Gastroesophageal sphincter (tissue), 3 donors: ENCODE results near the gene GPBP1.

ENCODE experiments used
- EP300 ChIP-seq: sonication (generic); formaldehyde crosslinking; IDR thresholded peaks from one replicate; pipeline ENCODE4 v1.6.1; 2017; ENCODE audit warnings: antibody characterized with exemption, mild to moderate bottlenecking
- POLR2A ChIP-seq, 2 donors: fragments of 450-650 bp; IDR thresholded peaks; one replicate each; pipeline ENCODE4 v1.6.1; 2017; ENCODE audit warnings: antibody characterized with exemption in 2 of 2, mild to moderate bottlenecking in 2 of 2, moderate library complexity in 1 of 2
- TF ChIP-seq, protein P1 (sequence below), 4 experiments: fragments of 200-600 bp in 2 of 4; fragments of 450-650 bp in 2 of 4; sonication (generic) in 1 of 4; IDR thresholded peaks; one replicate each; pipeline ENCODE4 v1.5.1; 2017 to 2019; ENCODE audit warnings: antibody characterized with exemption in 4 of 4, mild to moderate bottlenecking in 2 of 4, moderate library complexity in 2 of 4

DNA sequence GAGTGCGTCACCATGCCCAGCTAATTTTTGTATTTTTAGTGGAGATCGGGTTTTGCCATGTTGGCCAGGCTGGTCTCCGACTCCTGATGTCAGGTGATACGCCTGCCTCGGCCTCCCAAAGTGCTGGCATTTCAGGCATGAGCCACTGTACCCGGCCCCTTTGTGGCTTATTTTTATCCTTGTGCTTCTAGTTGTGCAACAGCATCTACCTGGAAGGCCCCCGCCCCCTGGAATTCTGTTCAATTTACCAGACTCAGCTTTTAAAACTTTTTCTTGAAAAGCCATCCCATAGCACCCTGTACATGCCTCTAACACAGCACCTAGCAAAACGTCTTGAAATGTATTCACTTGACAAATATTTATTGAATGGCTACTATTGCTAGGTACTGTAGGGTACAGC lies 9.7 kb upstream of the GPBP1 start:
- TF ChIP-seq, protein P1, sequence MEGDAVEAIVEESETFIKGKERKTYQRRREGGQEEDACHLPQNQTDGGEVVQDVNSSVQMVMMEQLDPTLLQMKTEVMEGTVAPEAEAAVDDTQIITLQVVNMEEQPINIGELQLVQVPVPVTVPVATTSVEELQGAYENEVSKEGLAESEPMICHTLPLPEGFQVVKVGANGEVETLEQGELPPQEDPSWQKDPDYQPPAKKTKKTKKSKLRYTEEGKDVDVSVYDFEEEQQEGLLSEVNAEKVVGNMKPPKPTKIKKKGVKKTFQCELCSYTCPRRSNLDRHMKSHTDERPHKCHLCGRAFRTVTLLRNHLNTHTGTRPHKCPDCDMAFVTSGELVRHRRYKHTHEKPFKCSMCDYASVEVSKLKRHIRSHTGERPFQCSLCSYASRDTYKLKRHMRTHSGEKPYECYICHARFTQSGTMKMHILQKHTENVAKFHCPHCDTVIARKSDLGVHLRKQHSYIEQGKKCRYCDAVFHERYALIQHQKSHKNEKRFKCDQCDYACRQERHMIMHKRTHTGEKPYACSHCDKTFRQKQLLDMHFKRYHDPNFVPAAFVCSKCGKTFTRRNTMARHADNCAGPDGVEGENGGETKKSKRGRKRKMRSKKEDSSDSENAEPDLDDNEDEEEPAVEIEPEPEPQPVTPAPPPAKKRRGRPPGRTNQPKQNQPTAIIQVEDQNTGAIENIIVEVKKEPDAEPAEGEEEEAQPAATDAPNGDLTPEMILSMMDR (IDR thresholded peaks at IDR 0.05) = no peak
- no peak for TF ChIP-seq POLR2A (IDR thresholded peaks at IDR 0.05)
- no peak for TF ChIP-seq EP300
